Upper lobe of left lung (tissue), 4 donors: Measurements from ENCODE around the gene KANSL2.

ENCODE experiments used
- CTCF ChIP-seq, 6 experiments: fragments of 450-650 bp in 4 of 6; fragments of 200-600 bp in 2 of 6; sonication (generic) in 2 of 6; IDR thresholded peaks; one replicate each; pipeline ENCODE4 v1.5.1; 2016 to 2019; ENCODE audit warnings: antibody characterized with exemption in 6 of 6
- POLR2AphosphoS5 ChIP-seq, 2 donors: sonication (generic); formaldehyde crosslinking; IDR thresholded peaks; one replicate each; pipeline ENCODE4 v1.5.1; 2017; ENCODE audit warnings: antibody characterized with exemption in 2 of 2

GRCh38 chr12:48643011-48643410 lies 39.0 kb downstream of the KANSL2 start:
- TF ChIP-seq CTCF (IDR thresholded peaks at IDR 0.05): no peak
- no peak for TF ChIP-seq POLR2AphosphoS5 (IDR thresholded peaks at IDR 0.05)
